ENCODE results near the gene NDOR1.
A peak's percentile ranks its signal among the peaks of the same experiment; 100 is the strongest.

The NDOR1 gene

GRCh38 chr9:137221095-137221505, 15.6 kb downstream of the NDOR1 start:
- H3K9ac ChIP-seq, result no peak overlapping the region
- no peaks in the 10 kb centered on the region for H3K9me3 ChIP-seq (ENCODE audit: control insufficient read depth, low read length)
- TF ChIP-seq, protein P1, sequence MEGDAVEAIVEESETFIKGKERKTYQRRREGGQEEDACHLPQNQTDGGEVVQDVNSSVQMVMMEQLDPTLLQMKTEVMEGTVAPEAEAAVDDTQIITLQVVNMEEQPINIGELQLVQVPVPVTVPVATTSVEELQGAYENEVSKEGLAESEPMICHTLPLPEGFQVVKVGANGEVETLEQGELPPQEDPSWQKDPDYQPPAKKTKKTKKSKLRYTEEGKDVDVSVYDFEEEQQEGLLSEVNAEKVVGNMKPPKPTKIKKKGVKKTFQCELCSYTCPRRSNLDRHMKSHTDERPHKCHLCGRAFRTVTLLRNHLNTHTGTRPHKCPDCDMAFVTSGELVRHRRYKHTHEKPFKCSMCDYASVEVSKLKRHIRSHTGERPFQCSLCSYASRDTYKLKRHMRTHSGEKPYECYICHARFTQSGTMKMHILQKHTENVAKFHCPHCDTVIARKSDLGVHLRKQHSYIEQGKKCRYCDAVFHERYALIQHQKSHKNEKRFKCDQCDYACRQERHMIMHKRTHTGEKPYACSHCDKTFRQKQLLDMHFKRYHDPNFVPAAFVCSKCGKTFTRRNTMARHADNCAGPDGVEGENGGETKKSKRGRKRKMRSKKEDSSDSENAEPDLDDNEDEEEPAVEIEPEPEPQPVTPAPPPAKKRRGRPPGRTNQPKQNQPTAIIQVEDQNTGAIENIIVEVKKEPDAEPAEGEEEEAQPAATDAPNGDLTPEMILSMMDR (IDR thresholded peaks at IDR 0.05), result no peak
- H3K36me3 ChIP-seq (ENCODE audit: control insufficient read depth, insufficient read depth, low read length), result no peaks in the 10 kb centered on the region
- H3K4me2 ChIP-seq (ENCODE audit: low read length), result no peak overlapping the region
- no peaks in the 10 kb centered on the region for H3K79me2 ChIP-seq
- H3K27me3 ChIP-seq (ENCODE audit: control insufficient read depth, insufficient read depth, low read length), result no peaks in the 10 kb centered on the region
- H2AFZ ChIP-seq, result no peak overlapping the region
- no peak overlapping the region for H3K4me3 ChIP-seq (ENCODE audit: low read depth, low read length)
- no peaks in the 10 kb centered on the region for H3K4me1 ChIP-seq
- no peak overlapping the region for H3K27ac ChIP-seq

DNA sequence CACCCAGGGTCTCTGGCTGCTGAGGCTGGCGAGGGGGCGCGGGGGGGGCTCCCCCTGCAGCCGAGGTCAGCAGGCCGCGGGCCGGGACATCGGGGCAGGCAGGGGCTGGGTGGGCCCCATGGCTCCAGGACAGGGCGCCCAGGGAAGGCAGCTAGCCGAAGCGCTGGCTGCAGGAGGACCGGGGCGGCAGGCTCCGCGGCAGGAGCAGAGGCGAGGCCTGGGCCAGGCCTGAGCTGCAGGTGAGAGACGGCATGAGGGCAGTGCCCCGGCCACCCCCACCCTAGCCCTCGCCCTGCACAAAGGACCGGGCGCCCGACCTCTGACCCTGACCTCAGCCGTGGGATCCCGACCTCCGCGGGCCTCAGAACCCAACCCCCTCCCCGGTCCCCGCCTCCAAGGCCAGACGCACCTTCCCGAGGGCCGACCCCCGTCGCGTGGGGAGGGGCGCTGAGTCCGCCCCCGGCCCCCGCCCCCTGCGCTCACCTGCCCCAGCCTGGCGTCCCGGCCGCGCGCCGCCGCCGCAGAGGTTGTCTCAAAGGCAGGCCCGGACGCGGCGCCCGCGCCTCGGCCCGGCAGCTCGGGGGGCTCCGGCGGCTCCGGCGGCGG, 16.1 kb downstream of the NDOR1 start:
- Histone ChIP-seq H3K9me3 (ENCODE audit: control insufficient read depth, low read length) (no peaks in the 10 kb centered on the region), H3K4me2 (ENCODE audit: low read length) (peak overlapping the region; percentile 72), H3K9ac (no peak overlapping the region), H3K36me3 (ENCODE audit: control insufficient read depth, insufficient read depth, low read length) (no peaks in the 10 kb centered on the region), H3K4me3 (ENCODE audit: low read depth, low read length) (peak overlapping the region; percentile 44), H3K27ac (no peak overlapping the region), H2AFZ (no peak overlapping the region), H3K27me3 (ENCODE audit: control insufficient read depth, insufficient read depth, low read length) (no peaks in the 10 kb centered on the region), H3K4me1 (peaks cover 2% of the 10 kb centered on the region), H3K79me2 (no peaks in the 10 kb centered on the region)
- TF ChIP-seq, protein P1 (IDR thresholded peaks at IDR 0.05), result no peak

DNA sequence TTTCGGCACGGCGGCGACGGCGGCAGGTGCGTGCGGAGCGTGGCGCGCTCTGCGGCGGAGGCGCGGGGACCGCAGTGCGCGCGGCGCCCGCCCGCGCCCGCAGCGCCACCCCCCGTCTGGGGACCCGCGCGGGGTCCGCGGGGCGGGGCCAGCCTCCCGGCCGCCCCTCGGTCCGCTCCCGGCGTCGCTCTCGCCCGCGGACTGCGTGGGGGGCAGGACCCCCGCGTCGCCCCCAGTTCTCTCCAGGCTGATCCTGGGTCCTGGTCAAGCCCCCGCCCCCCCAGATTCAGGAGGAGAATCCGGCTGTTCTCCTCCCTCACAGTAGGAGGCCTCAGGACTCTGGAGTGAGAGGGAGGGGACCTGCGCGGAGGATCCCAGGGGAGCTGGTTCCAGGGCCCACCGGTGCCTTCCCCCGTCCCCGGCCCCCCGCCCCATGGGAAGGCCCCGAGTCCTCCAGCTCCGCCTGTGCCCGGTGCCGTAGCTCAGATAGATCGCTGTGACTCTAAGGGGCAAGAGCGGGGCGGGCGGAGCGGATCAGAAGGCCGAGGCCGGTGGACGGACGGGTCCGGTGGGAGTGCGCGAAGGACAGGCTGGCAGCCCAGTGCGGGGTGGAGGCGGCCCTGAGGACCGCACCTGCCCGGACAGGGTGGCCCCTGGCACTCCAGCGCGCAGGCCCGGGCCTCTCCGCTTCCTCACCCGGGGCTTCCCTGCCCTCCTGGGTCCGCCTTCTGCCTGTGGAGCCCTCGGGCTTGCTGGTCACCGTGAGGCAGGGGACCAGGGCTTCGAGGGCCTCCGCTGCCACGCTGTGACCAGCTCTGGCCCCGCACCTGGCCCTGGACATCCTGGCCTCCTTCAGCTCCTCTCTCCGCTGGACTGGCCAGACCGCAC, 16.9 kb downstream of the NDOR1 start, which contains the start of gene RNF208:
Gene RNF208 (minus strand): TSS at position 51 of the 888 bp plus-strand sequence. CDS start 1,028 bp downstream, outside the sequence.
- peak within 1 kb of the TSS; percentile 46 for H3K9ac ChIP-seq
- peak within 1 kb of the TSS; percentile 88 for H3K27ac ChIP-seq
- peak within 1 kb of the TSS; percentile 75 for H3K4me2 ChIP-seq (ENCODE audit: low read length)
- peak within 1 kb of the TSS; percentile 73 for H2AFZ ChIP-seq
- TF ChIP-seq, protein P1 (IDR thresholded peaks at IDR 0.05), result no peak
- H3K27me3 ChIP-seq (ENCODE audit: control insufficient read depth, insufficient read depth, low read length), result no peaks in the 10 kb centered on the region
- peak within 1 kb of the TSS; percentile 97 for H3K4me3 ChIP-seq (ENCODE audit: low read depth, low read length)
- no peaks in the 10 kb centered on the region for H3K36me3 ChIP-seq (ENCODE audit: control insufficient read depth, insufficient read depth, low read length)
- H3K79me2 ChIP-seq, result no peaks in the 10 kb centered on the region
- H3K4me1 ChIP-seq, result peaks cover 5% of the 10 kb centered on the region
- H3K9me3 ChIP-seq (ENCODE audit: control insufficient read depth, low read length), result no peaks in the 10 kb centered on the region

GRCh38 chr9:137223078-137223970, 17.8 kb downstream of the NDOR1 start:
- peak overlapping the region; percentile 97 for H3K4me3 ChIP-seq (ENCODE audit: low read depth, low read length)
- no peaks in the 10 kb centered on the region for H3K9me3 ChIP-seq (ENCODE audit: control insufficient read depth, low read length)
- H3K4me1 ChIP-seq, result peaks cover 5% of the 10 kb centered on the region
- H2AFZ ChIP-seq, result peak overlapping the region; percentile 88
- H3K27ac ChIP-seq, result peak overlapping the region; percentile 93
- peak overlapping the region; percentile 100 for H3K4me2 ChIP-seq (ENCODE audit: low read length)
- TF ChIP-seq, protein P1 (IDR thresholded peaks at IDR 0.05), result no peak
- no peaks in the 10 kb centered on the region for H3K79me2 ChIP-seq
- no peaks in the 10 kb centered on the region for H3K27me3 ChIP-seq (ENCODE audit: control insufficient read depth, insufficient read depth, low read length)
- no peaks in the 10 kb centered on the region for H3K36me3 ChIP-seq (ENCODE audit: control insufficient read depth, insufficient read depth, low read length)
- peak overlapping the region; percentile 77 for H3K9ac ChIP-seq
